Measurements from ENCODE around the gene CTSD. TPM values are rescaled to one million over a fixed set of nuclear protein-coding genes. Genes with fewer than 3 reads are reported as not detected.

CTSD gene
- total RNA-seq, 1 experiment from 2014 or later, result 127 TPM

- Histone ChIP-seq H3K4me3 (replicated peaks in 1 of 2; ENCODE audit: low read depth in 1 of 2, low read length in 2 of 2) (no peak overlapping the region), H3K9me2 (ENCODE audit: insufficient read depth) (no peaks in the 10 kb centered on the region), H3K4me2 (ENCODE audit: low read length) (no peak overlapping the region), H3K9me3 (ENCODE audit: control insufficient read depth in 1 of 2, insufficient read depth in 1 of 2, low read depth in 1 of 2, low read length in 2 of 2) (no peaks in the 10 kb centered on the region), H4K20me1 (ENCODE audit: insufficient read depth) (no peaks in the 10 kb centered on the region), H3K27me3 (ENCODE audit: insufficient read depth, low read length) (no peaks in the 10 kb centered on the region), H3K36me3 (ENCODE audit: control insufficient read depth in 1 of 2, insufficient read depth in 2 of 2, low read length in 2 of 2) (no peaks in the 10 kb centered on the region; a peak in 1 of 4 replicates), H3K27ac (ENCODE audit: low read depth, low read length) (no peak overlapping the region), H3K4me1 (ENCODE audit: control insufficient read depth in 1 of 2, insufficient read depth in 2 of 2, low read length in 2 of 2) (no peaks in the 10 kb centered on the region), H3K79me2 (ENCODE audit: insufficient read depth, low read length) (no peaks in the 10 kb centered on the region), H2AFZ (ENCODE audit: low read depth, low read length, poor library complexity, severe bottlenecking) (no peak overlapping the region), H3K9ac (ENCODE audit: low read length) (no peak overlapping the region)
- TF ChIP-seq ELF1 (IDR thresholded peaks at IDR 0.05; ENCODE audit: borderline replicate concordance, low read depth), result no peak
- no peak for TF ChIP-seq JUND (IDR thresholded peaks at IDR 0.05)
- TF ChIP-seq TCF7L2 (IDR thresholded peaks at IDR 0.05; ENCODE audit: borderline replicate concordance, extremely low read depth, insufficient read depth, insufficient read length), result no peak
- TF ChIP-seq CBX3 (IDR thresholded peaks at IDR 0.05; ENCODE audit: low read depth), result no peak
- TF ChIP-seq POLR2A (IDR thresholded peaks at IDR 0.05; ENCODE audit: borderline replicate concordance, extremely low read depth, insufficient read depth, insufficient read length), result no peak
- TF ChIP-seq ZFX (IDR thresholded peaks at IDR 0.05), result no peak
- TF ChIP-seq ZNF274 (IDR thresholded peaks at IDR 0.05; ENCODE audit: low read depth, low read length), result no peak
- TF ChIP-seq SP1 (IDR thresholded peaks at IDR 0.05; ENCODE audit: low read depth), result no peak
- no peak for TF ChIP-seq RAD21 (IDR thresholded peaks at IDR 0.05; ENCODE audit: low read depth)
- TF ChIP-seq YY1 (IDR thresholded peaks at IDR 0.05; ENCODE audit: extremely low read depth, insufficient replicate concordance, low read depth, low read length), result no peak
- no peak for TF ChIP-seq MAX (IDR thresholded peaks at IDR 0.05)
- TF ChIP-seq POLR2AphosphoS5 (IDR thresholded peaks at IDR 0.05; ENCODE audit: low read depth, low read length), result no peak
- no peak for TF ChIP-seq ZBTB33 (IDR thresholded peaks at IDR 0.05; ENCODE audit: extremely low read depth, insufficient replicate concordance, low read length)
- no peak for TF ChIP-seq EGR1 (IDR thresholded peaks at IDR 0.05; ENCODE audit: low read depth)
- TF ChIP-seq SIN3A (IDR thresholded peaks at IDR 0.05; ENCODE audit: low read depth), result no peak
- TF ChIP-seq CEBPB (IDR thresholded peaks at IDR 0.05; ENCODE audit: low read depth), result no peak
- TF ChIP-seq SRF (IDR thresholded peaks at IDR 0.05; ENCODE audit: low read depth), result no peak
- TF ChIP-seq CTCF (IDR thresholded peaks at IDR 0.05 in 2 of 3, conservative IDR thresholded peaks at IDR 0.05 in 1 of 3; ENCODE audit: borderline replicate concordance in 1 of 3, insufficient read depth in 1 of 3, low read depth in 2 of 3, low read length in 2 of 3), result no peak
- RAD21 ChIA-PET (ENCODE audit: low non-redundant PET in 1 of 2, low total read pairs in 2 of 2, uncharacterized antibody in 2 of 2, unreplicated experiment in 2 of 2), result no interaction called here
- no peak for ATAC-seq
- POLR2A ChIA-PET, result no interaction called here
- CTCF ChIA-PET, result no interaction called here
- no TSS peak for BruUV-seq (replicated peaks)
- DNase-seq (ENCODE audit: low read depth, low spot score), result no peak
- intact Hi-C loops (cut with micrococcal nuclease), result no loop called here
These were observed 10.3 kb downstream of the CTSD start for GRCh38 chr11:1753229-1753928.

All from HCT116 (cell line).